Prostate gland (tissue), 2 donors: Measurements from ENCODE around the gene KLF16.

Experiments
- CTCF ChIP-seq, 4 experiments: fragments of 200-600 bp in 2 of 4; fragments of 450-650 bp in 2 of 4; sonication (generic) in 2 of 4; IDR thresholded peaks; 1 replicate in 3 of 4; 2 replicates in 1 of 4; pipeline ENCODE4 v1.5.1; 2016 to 2019; ENCODE audit warnings: antibody characterized with exemption in 4 of 4, mild to moderate bottlenecking in 2 of 4, moderate library complexity in 2 of 4
- POLR2A ChIP-seq: fragments of 450-650 bp; IDR thresholded peaks from one replicate; pipeline ENCODE4 v1.6.1; 2016; ENCODE audit warnings: antibody characterized with exemption, mild to moderate bottlenecking

- TF ChIP-seq CTCF (IDR thresholded peaks at IDR 0.05) (no peak), POLR2A (no peak)
These were observed 49.6 kb upstream of the KLF16 start for GRCh38 chr19:1912760-1913505.
